ENCODE measurements around the gene LRRN3. TPM values are rescaled to one million over a fixed set of nuclear protein-coding genes. Genes with fewer than 3 reads are reported as not detected.
A peak's percentile ranks its signal among the peaks of the same experiment; 100 is the strongest.

LRRN3 gene
- total and polyA plus RNA-seq, 10 of the 15 experiments (the other 5 are each of a cell fraction or from before 2014, with no cell fraction given): 0.02 to 0.24 (median 0.11) TPM; not detected in 3

GRCh38 chr7:111113263-111114017 is 22.5 kb downstream of the LRRN3 start (continued):
- TF ChIP-seq REST (IDR thresholded peaks at IDR 0.05; ENCODE audit: low read depth, low read length): no peak
- TF ChIP-seq ZBTB33 (IDR thresholded peaks at IDR 0.05): no peak
- no peak for TF ChIP-seq BHLHE40 (IDR thresholded peaks at IDR 0.05; ENCODE audit: borderline replicate concordance in 1 of 2, low read depth in 2 of 2, low read length in 1 of 2)
- TF ChIP-seq RCOR1 (conservative IDR thresholded peaks at IDR 0.05; ENCODE audit: low read depth, low read length): no peak
- no peak for TF ChIP-seq CUX1 (IDR thresholded peaks at IDR 0.05; ENCODE audit: insufficient replicate concordance, low read depth, low read length)
- no peak for TF ChIP-seq CTCF (IDR thresholded peaks at IDR 0.05 in 2 of 3, conservative IDR thresholded peaks at IDR 0.05 in 1 of 3; ENCODE audit: control insufficient read depth in 2 of 3, extremely low read depth in 1 of 3, insufficient read depth in 1 of 3, low read depth in 3 of 3, low read length in 3 of 3)
- TF ChIP-seq SREBF2 (IDR thresholded peaks at IDR 0.05; ENCODE audit: low read length): no peak
- TF ChIP-seq RELB (IDR thresholded peaks at IDR 0.05; ENCODE audit: low read depth): peak; percentile 67; the same call in 1 of the 2 replicates
- no peak for TF ChIP-seq MEF2B (IDR thresholded peaks at IDR 0.05; ENCODE audit: partially characterized antibody, poor library complexity, severe bottlenecking)
- TF ChIP-seq TARDBP (IDR thresholded peaks at IDR 0.05; ENCODE audit: borderline replicate concordance): no peak
- TF ChIP-seq IRF4 (IDR thresholded peaks at IDR 0.05; ENCODE audit: low read depth, low read length): no peak
- no peak for TF ChIP-seq SIN3A (IDR thresholded peaks at IDR 0.05; ENCODE audit: low read depth, low read length)
- TF ChIP-seq EZH2 (IDR thresholded peaks at IDR 0.05; ENCODE audit: borderline replicate concordance, control insufficient read depth, low read depth, low read length): no peak

Data from GM12878 (cell line).